Right hindlimb (tissue), 1 donor: ENCODE measurements around the gene MMP11.

ENCODE experiments used
- DNase-seq: peaks from one replicate; pipeline ENCODE4 v3.0.0-alpha.2; 2018

The MMP11 gene

GRCh38 chr22:23762842-23763578, 9.6 kb upstream of the MMP11 start, which contains the start of gene C22orf15:
TSS of gene C22orf15 (plus strand) at chr22:23762990. CDS start at chr22:23763307, 317 bp downstream.
- peak; percentile 65 for DNase-seq

DNA sequence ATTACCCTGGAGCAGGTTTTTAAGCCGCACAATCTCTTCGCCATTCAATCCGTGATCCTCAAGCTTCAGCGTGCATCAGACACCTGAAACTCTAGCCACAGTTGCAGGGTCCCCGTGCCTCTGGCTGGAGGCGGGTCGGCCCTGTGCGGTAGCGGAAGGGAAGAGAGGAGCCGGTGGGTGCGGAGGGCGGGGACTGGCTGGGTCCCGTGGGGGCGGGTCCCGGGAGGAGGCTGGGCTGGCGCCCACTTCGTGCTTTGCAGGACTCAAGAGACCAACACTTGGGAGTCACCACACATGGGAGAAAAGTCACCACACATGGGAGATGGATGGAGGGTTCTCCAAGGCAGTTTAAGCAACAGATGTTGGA, 9.1 kb upstream of the MMP11 start:
- DNase-seq: no peak

DNA sequence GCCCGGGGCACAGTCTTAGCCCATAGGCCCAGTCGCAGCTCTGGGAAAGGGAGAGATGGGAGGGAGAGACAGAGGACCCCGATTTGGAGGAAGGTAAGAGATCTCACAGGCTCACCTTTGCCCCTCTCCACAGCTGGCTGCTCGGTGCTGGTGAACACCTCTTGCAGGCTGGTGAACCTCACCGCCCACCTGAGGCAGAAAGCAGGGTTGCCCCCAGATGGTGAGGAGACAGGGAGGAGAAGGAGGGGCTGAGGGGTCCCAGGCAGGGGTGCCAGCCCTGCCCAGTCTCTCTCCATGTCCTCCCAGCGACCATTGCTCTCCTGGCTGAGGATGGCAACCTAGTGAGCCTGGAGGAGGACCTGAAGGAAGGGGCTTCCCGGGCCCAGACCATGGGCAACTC, 8.7 kb upstream of the MMP11 start:
- DNase-seq: no peak

GRCh38 chr22:23764899-23765881, 7.5 kb upstream of the MMP11 start:
- DNase-seq: no peak

DNA sequence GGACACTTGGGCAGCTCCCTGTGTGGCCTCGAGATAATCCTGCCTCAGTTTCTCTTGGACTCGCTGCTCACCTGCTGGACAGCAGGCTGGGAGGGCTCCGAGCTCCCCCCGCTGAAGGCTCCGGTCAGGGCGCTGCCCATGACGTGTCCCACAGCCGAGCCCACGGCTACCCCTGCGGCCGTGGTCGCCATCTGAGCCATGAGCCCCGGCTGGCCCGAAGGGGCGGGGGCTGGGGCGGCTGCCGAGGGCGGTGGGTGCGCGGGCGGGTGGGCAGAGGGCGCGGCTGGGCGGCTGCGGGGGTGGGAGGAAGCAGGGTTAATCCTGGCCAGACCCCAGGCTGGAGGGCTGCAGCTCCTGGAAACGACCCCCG, 5.4 kb upstream of the MMP11 start:
- DNase-seq: no peak

GRCh38 chr22:23767673-23768548, 4.7 kb upstream of the MMP11 start, which contains the start of gene CHCHD10:
TSS of gene CHCHD10 (minus strand) at chr22:23767972. CDS start at chr22:23767874, 98 bp downstream.
- DNase-seq: peak; percentile 86

GRCh38 chr22:23769321-23769965, 3.2 kb upstream of the MMP11 start:
- DNase-seq: no peak

GRCh38 chr22:23772315-23772648, 367 bp upstream of the MMP11 start:
- DNase-seq: no peak

- no peak for DNase-seq
Measured at GRCh38 chr22:23773483-23774113, 949 bp downstream of the MMP11 start.

- DNase-seq: no peak
Measured at GRCh38 chr22:23774114-23774921, 1.7 kb downstream of the MMP11 start.

DNA sequence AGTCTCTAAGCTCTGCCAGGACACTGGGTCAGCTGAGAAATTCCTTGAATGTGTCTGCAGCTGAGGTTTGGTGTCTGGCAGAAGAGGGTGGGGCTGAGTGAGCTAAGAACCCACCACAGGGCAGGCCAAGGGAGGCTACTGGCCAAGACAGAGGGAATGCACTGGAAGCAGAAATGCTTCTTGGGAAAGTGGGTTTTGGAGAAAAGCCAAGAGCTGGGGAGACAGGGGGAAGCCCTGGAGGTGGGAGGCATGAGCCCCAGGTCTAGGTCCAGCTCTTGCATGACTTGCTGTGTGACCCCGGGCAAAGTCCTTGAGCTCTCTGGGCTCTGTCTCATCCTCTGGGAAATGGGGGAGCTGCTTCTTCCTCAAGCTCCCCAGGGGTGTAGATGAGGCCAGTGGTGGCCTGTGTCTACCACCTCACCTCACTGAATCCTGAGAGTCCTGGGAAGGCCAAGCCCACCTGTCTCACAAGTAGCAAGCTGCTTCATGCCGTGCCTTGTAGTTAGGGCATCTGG, 2.3 kb downstream of the MMP11 start:
- DNase-seq: peak; percentile 61

- no peak for DNase-seq
Measured at GRCh38 chr22:23775779-23776375, 3.2 kb downstream of the MMP11 start.

DNA sequence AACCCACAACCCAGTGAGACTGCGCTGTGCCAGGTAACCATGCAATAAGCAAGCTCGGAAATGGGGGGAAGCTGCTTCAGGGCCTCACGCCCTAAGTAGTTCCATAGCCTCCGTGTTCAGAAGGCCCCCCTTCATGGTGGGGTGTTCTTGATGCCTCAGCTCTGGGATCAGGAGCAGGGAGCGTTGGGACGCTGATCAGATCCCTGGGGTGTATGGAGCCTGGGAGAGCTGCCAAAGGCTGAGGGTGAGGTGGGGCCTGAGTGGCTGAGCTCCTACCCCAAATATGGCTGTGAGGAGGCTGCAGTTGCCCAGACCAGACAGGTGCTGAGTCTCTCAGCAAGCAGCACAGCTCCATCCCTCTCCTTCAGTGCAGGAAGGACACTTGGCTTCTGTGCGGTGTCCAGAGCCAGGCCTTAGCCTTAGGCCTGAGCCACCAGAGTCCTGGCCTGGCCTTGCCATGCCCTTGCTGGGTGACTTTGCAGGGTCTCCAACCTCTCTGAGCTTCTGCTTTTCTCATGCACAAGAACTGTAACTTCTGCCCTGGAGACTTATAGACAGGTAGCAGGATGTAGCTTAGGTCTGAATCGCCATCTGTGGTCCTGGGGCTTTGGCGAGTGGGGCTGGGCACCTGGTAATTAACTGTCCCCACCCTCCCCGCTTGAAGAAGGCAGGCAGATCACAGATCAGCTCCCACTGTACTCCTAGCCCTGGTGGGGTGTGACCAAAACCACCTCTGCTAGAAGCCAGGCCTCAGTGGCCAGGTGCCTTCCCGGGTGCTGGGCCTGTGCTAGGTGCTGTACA, 5.3 kb downstream of the MMP11 start:
- DNase-seq: no peak

DNA sequence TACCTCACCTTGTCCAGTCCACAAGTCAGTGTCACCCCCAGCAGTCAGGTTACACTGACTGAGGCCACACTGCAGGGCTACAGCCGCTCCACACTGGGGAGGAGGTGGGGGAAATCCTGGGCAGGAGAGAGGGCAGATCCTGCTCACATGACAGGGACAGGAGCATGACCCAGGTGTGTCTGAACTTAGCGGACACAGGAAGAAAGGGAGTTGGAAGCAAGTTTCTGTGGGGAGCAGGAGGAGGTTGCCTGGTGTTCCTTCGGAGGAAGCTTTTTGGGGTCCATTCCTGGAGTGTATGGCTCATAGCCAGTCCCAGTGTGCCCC, 5.9 kb downstream of the MMP11 start:
- no peak for DNase-seq

- no peak for DNase-seq
Measured at GRCh38 chr22:23779083-23779482, 6.4 kb downstream of the MMP11 start.

GRCh38 chr22:23779731-23780130, 7.1 kb downstream of the MMP11 start:
- DNase-seq: no peak

DNA sequence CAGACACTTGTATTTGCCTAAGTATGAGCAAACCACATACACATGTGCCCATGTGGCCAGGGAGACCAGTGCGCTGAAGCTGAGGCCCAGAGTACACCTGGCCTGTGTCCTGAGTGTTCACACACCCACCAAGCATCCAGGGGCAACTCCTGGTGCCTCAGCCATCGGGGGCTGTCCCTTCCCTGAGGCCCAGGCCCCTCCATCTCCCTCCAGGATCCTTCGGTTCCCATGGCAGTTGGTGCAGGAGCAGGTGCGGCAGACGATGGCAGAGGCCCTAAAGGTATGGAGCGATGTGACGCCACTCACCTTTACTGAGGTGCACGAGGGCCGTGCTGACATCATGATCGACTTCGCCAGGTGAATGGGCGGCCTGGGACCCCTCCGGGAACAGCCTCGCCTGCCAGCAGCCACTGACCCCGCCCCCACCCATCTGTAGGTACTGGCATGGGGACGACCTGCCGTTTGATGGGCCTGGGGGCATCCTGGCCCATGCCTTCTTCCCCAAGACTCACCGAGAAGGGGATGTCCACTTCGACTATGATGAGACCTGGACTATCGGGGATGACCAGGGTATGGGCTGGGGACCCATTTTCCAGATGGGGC, 7.6 kb downstream of the MMP11 start:
- DNase-seq: no peak

- peak; percentile 42 for DNase-seq
Measured at GRCh38 chr22:23781065-23781464, 8.4 kb downstream of the MMP11 start.

- DNase-seq: no peak
Measured at GRCh38 chr22:23781511-23782183, 9.0 kb downstream of the MMP11 start.
